HT-29 (cell line): ENCODE data around the gene NRAP. TPM values are rescaled to one million over a fixed set of nuclear protein-coding genes. Genes with fewer than 3 reads are reported as not detected.
A peak's percentile ranks its signal among the peaks of the same experiment; 100 is the strongest.

Experiments used
- DNase-seq: peaks from one replicate; pipeline ENCODE4 v3.0.0-alpha.2; 2015; ENCODE audit warnings: low spot score
- total RNA-seq: library from RNA; depleted of rRNA; stranded (reverse); fragments of >200 nt; shearing (Covaris generic); gene quantifications from 2 replicates; pipeline ENCODE4 v1.2.3, GENCODE V29; 2014

NRAP gene
- total RNA-seq, 1 experiment from 2014 or later, result not detected

DNA sequence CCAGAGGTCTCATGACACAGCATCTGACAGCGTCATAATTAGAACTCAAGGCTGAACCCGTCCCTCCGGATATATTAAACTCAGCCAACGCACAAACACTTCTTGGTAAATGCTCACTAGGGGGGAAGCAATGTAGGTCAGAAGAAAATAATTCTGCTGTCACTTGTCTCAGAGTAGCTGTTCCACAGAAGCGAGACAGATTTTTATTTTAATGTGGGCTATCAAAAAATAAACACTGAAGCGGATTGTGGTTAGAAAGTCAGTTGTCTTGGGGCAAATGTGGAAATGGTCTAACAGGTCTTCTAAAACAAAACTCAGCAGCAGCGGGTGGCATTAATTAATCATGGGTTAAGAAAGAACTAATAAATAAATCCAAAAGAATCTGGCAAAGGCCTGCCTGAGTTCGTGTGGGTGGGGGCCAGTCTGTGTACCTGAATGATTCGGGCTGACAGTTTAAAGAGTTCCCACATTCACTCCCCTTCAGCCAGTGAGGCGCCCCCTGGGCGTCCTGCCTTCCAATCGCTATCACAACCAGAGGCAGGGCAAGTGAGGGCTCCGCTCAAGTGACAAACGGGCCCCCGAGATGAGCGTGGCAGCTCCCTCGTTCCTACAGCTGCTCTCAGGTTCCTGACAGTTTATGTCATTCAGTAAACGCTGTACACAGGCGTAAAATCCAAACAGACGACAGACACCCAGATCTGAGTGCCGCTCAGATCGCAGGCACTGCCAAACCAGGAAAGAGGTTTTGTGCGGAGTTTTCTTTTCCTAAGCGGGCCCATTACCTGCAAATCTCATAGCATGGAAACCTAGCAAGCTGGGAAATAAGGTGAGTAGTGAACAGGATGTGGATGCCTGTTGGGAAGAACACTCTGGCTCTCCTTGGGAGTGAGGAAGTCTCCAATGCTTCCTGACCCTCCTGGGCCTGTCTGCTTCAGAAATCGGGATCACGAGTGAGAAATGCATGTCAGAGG, 52.9 kb downstream of the NRAP start:
- DNase-seq, result no peak

GRCh38 chr10:113609704-113610108, 54.1 kb downstream of the NRAP start:
- DNase-seq, result no peak

DNA sequence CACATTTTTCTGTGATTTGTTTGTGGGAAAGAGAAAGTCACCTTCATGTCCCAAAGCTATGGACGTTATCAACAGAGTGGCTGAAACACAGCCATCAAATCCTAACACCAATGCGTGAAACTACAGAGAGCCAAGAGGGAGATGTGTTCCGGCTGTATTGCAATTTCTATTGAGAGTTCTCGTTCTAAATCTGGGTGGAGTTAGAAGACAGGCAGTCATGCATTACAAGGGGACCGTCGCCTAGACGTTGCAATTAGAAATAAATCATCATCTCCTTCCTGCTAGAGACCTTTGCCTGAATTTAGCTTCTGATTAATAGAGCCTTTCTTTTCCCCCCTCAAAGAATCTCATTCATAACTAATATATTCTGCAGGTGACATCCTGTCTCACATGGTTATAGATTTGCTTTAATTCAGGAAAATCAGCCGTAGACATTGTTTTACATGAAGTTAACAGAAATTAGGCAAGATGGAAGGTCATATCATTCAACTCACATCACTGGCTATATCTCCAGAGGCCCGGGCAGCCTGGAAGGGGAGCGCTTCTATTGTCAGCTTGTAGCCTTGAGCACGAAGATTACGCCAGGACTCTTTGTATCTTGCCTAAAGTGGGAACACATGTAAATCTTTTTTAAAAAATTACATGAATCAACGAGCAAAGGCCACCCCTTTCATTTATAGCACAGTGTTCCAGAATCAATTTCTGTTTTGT, 58.4 kb downstream of the NRAP start:
- DNase-seq, result no peak

DNA sequence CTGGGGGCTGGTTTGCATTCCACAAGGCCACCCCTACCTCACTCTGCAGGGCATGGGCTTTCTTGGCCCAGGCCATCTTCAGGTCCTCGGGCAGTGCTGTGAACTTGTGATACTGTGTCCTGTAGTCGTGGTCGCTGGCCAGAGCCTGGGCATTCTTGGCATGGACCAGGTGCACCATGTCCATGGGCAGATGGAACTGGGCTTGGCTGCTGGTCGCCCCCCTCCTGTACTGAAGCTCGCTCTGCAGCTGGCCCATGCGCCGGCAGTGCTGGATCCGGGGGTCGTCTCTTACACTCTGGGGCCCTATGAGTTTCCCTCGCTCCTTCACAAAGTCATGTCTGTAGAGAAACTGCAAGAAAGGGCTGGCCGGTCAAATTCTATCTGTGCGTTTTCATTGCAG, 59.3 kb downstream of the NRAP start:
- DNase-seq, result no peak

DNA sequence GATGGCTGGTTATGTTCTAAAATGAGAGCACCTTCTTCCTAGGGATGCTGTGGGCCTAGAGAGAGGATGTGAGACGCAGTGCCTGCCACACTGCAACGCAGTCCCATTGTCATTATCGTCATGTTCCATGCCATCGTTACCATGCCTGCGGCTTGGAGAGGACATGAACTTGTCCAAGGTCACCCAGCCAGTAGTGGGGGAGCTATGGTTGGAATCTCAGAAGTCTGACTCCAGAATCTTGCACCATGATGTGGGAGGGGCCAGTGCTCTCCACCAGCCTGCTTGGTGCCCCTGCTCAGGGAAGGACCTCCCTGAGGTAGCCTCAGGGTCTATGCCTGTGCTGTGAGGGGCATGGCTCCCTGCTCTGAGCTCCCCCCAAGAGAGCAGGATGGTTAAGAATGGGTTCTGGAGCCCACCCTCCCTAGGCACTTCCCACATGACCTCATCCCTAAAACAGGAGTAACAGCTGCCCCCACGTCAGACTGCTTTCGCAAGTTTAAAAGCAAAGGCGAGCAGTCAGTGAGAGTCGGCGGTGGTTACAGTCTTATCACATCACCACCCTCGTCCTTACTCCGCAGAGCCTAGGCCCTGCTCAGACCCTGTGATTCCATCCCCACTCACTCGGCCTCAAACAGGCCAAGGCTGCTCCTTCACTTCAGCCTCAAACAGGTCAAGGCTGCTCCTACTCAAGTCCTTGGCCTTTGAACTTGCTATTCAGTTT, 60.6 kb downstream of the NRAP start:
- no peak for DNase-seq

DNA sequence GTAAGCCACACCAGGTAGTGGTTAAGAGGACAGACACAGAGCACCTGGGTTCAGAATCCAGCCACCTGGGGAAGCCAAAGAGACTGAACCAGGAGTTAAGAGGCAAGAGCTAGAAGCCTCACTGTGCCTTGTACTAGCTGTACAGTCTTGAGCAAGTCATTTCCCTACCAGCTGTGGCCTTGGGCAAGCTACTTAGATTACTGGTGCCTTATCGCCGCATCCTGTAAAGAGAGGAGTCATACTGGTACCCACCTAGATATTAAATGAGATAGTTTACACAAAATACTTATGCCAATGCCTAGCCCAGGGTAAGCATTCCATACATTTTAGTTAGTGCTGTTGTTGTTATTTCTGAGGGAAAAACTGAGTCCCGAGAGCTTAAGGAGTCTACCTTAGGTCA, 63.3 kb downstream of the NRAP start:
- DNase-seq, result no peak

DNA sequence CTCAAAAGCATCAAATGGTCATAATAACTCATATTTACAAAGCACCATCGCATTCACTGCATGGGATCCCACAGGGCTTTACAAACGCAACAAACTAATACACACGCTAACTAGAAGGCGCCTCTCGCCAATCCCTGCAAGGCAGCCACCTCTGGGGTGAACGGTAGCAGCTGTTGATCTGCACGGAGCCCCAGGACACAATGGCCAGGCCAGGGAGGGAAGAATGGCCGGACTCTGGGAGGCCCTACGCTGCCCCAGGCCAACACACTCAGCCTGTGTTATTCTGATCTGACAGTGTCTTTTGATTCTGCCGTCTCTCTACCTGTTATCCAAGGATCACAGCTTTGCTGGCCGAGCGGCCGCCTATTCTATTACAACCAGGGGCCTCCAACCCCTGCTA, 69.2 kb downstream of the NRAP start:
- DNase-seq, result no peak

DNA sequence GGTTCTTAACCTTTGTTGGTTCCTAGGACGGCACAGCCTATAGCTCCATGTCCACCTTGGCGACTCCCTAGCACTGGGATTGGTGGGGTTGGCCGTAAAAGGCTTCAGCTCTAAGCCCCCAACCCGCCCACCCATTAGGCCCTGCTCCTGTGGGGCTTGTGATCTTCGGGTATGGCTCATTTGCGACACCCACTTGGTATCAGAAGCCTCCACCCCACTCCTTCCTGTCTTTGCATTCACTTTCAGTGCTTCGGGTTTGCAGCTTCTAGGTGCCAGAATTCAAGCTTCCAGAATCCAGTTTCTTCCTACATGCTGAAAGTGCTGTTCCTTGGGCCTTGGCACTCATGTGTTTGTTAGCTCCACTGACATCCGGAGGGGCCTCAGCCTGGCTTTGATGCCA, 71.5 kb downstream of the NRAP start:
- no peak for DNase-seq

DNA sequence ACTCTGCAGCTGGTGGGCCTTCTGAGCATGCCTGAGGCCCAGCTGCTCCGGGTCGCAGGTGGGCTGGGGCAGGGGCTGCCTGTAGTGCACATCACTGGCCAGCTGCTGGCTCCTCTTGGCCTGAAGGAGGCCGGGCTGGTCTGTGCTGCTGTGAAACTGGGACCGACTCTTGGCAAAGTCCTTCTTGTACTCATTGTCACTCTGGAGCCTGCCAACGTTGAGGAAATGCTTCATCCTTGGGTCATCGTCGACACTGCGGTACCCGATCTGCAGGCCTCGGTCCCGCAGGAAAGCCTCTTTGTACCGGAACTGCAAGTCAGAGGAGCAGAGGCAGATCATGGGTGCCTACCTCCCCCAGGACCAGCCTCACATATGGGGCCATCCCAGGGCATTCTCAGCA, 73.3 kb downstream of the NRAP start:
- no peak for DNase-seq

DNA sequence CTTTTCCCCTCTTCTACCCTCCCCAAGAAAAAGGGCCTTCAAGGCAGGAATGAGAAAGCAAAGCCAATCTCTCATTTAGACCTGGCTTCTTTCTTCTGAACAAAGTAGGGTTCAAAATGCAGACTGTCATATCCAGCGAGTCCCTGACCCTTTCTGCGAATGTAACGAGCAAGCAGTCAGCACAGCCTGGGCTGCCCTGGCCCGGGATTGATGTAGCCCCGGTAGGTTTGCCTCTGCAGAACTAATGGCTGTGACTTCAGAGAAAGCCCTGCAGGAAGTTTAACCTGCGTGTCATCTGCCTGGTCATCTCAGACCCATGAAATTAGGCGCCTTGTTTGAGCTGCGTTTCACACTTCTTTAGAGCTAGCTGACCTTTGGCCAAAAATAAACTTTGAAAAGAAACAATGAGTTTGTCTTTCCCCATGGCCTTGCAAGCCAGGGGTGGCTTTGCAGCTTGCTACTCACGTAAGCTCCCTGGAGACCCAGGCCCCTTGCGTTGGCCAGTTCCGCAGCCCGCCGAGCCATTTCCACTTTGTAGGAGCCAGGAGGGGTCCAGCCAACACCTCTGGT, 74.6 kb downstream of the NRAP start:
- DNase-seq, result no peak

- DNase-seq, result no peak
Observed at GRCh38 chr10:113585949-113586348, 77.9 kb downstream of the NRAP start.

GRCh38 chr10:113583571-113583970, 80.3 kb downstream of the NRAP start:
- DNase-seq, result no peak

GRCh38 chr10:113581092-113581491, 82.7 kb downstream of the NRAP start:
- DNase-seq, result no peak

DNA sequence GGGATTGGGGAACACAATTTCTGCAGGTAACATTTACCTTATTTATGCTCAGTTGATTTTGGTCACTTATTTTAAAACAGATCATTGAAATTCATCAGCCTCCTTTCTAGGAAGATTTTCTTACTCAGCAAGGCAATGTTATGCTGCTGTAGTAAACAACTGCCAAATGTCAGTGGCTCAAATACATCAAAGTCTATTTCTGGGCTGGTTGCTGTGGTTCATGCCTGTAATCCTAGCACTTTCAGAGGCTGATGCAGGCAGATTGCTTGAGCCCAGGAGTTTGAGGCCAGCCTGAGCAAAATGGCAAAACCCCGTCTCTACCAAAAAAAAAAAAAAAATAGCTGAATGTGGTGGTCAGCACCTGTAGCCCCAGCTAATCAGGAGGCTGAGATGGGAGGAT, 85.1 kb downstream of the NRAP start:
- no peak for DNase-seq

DNA sequence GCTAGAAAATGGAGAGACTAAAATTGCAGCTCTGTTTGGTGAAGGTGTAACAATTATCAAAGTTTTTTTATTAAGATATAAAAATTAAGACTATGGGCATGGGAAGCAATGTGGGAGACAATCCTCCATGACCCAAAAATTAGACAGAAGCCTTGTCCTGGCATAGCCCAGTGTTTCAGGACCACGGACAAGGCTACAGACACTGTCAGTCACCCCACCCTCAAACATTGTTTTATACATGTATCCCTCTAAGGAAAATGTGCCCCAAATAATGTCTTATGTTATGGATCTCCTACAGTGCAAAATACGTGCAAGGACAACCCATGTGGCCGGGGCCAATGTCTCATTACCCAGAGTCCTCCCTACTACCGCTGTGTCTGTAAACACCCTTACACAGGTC, 87.0 kb downstream of the NRAP start:
- peak; percentile 39 for DNase-seq

- DNase-seq, result no peak
Observed at GRCh38 chr10:113573368-113573767, 90.5 kb downstream of the NRAP start.

DNA sequence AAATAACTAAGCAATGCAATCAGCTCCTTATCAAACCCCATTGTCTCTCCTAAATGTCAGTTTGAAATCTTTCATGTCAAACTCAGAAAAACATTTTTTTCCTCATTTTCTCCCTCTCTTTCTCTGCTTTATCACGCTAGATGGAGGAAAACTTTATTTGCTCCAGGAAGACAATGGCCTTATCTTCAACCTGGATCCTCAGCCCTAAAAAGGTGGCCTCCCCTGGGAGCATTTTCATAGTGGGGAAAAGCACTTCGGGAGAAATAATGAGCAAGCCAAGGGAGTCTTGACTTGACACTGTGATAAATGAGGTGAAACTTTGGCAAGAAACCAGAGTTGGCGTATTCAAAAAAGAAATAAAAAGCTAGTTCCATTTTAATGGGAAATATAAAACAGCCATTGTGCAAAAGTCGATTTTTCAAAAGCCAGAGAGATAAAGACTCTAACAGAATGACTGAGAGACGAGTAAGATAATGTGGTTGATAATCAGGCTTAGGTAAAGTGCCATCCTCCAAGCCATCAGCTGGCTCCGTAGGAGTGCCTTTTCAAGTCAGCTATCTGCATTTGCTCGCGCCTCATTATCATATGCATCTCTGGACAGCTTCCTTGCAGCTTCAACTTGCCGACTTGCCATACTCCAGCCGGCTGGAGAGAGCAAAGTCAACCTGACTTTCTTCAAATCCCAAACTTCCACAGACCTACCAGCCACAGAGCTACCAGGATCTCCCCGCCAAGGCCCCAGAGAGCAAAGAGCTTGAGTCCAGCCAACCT, 91.1 kb downstream of the NRAP start:
- DNase-seq, result no peak

GRCh38 chr10:113569576-113569975, 94.3 kb downstream of the NRAP start:
- DNase-seq, result no peak

GRCh38 chr10:113566888-113567287, 97.0 kb downstream of the NRAP start:
- no peak for DNase-seq

DNA sequence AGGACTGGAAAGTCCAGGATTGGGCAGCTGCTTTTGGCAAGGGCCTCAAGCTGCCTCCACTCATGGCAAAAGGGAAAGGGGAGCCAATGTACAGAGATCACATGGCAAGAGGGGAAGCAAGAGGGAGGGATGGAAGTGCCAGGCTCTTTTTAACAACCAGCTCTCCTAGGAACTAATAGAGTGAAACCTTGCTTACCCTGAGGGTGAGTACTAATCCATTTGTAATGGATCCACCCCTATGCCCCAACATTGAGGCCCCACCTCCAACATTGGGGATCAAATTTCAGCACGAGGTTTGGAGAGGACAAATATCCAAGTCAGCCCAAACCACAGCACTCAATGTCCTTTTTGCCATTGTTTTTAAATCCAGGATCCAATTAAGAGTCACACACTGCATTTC, 98.5 kb downstream of the NRAP start:
- no peak for DNase-seq
